H1 (cell line): ENCODE results near the gene SEMA3A. TPM values are rescaled to one million over a fixed set of nuclear protein-coding genes. Genes with fewer than 3 reads are reported as not detected.

Experiments used
- CTCF ChIA-PET: fragments of 300-600 bp; sonication (Branson Sonifier 250); formaldehyde crosslinking; loops from one replicate; lab custom pipeline; 2021; ENCODE audit not compliant: partially characterized antibody; lab: Charles Lee
- POLR2A ChIA-PET: fragments of 300-600 bp; sonication (Branson Sonifier 250); formaldehyde crosslinking; loops from one replicate; lab custom pipeline; 2021; ENCODE audit warnings: inconsistent platforms; ENCODE audit not compliant: partially characterized antibody; lab: Charles Lee
- DNase-seq, 2 experiments: peaks; one replicate each; pipeline versions ENCODE4 v3.0.0 to v3.0.0-alpha.2; 2010 to 2022; ENCODE audit warnings: low spot score in 2 of 2, low read depth in 1 of 2, mixed read lengths in 1 of 2
- FAIRE-seq: peaks from 2 replicates; lab custom pipeline; 2011; peaks lifted over from hg19 to GRCh38; lab: Jason Lieb, UNC
- H2AFZ ChIP-seq: 2 replicates; pipeline ENCODE4 v1.8.1; 2012; ENCODE audit warnings: low read length, inconsistent platforms
- H2AK5ac ChIP-seq: 2 replicates; pipeline ENCODE4 v1.6.1; 2013; ENCODE audit warnings: low read depth, low read length
- H2BK120ac ChIP-seq: replicated peaks from 2 replicates; pipeline ENCODE3; 2013; ENCODE audit warnings: low read depth, low read length, inconsistent platforms
- H2BK12ac ChIP-seq: 2 replicates; pipeline ENCODE4 v1.6.1; 2013; ENCODE audit warnings: low read depth, low read length
- H2BK15ac ChIP-seq: 2 replicates; pipeline ENCODE4 v1.6.1; 2013; ENCODE audit warnings: low read length
- H2BK20ac ChIP-seq: 2 replicates; pipeline ENCODE4 v1.6.1; 2013; ENCODE audit warnings: low read length
- H2BK5ac ChIP-seq: 2 replicates; pipeline ENCODE4 v1.6.1; 2013; ENCODE audit warnings: low read depth, low read length
- H3K14ac ChIP-seq: 2 replicates; pipeline ENCODE4 v1.6.1; 2013; ENCODE audit warnings: inconsistent platforms; ENCODE audit not compliant: insufficient read length
- H3K18ac ChIP-seq: 2 replicates; pipeline ENCODE4 v1.6.1; 2013; ENCODE audit warnings: low read length; ENCODE audit errors: extremely low read depth
- H3K23ac ChIP-seq: 2 replicates; pipeline ENCODE4 v1.6.1; 2013; ENCODE audit warnings: inconsistent platforms; ENCODE audit not compliant: insufficient read length
- H3K23me2 ChIP-seq: 2 replicates; pipeline ENCODE4 v1.6.1; 2013; ENCODE audit warnings: low read depth, low read length
- H3K27ac ChIP-seq: 2 replicates; pipeline ENCODE4 v1.6.1; 2011; ENCODE audit warnings: low read depth, low read length, inconsistent platforms
- H3K27me3 ChIP-seq, 4 experiments: replicated peaks in 1 of 4; 1 replicate in 1 of 4; 2 replicates in 3 of 4; pipeline versions ENCODE4 v1.6.1 to v1.8.1; 2011 to 2013; ENCODE audit warnings: low read length in 3 of 4, mild to moderate bottlenecking in 3 of 4, inconsistent platforms in 2 of 4, mixed read lengths in 2 of 4, moderate library complexity in 1 of 4; ENCODE audit not compliant: control insufficient read depth in 3 of 4, insufficient read depth in 3 of 4; ENCODE audit errors: extremely low read depth in 1 of 4
- H3K36me3 ChIP-seq, 4 experiments: 2 replicates each; pipeline versions ENCODE4 v1.6.1 to v1.8.1; 2011 to 2013; ENCODE audit warnings: mild to moderate bottlenecking in 4 of 4, low read length in 3 of 4, moderate library complexity in 2 of 4, control low read depth in 1 of 4, inconsistent platforms in 1 of 4; ENCODE audit not compliant: insufficient read depth in 4 of 4, control insufficient read depth in 2 of 4
- H3K4ac ChIP-seq: replicated peaks from 2 replicates; pipeline ENCODE3; 2013; ENCODE audit warnings: low read length, low read depth, mixed read lengths, inconsistent platforms; ENCODE audit not compliant: insufficient read length
- H3K4me1 ChIP-seq, 4 experiments: replicated peaks in 1 of 4; 1 replicate in 1 of 4; 2 replicates in 3 of 4; pipeline versions ENCODE4 v1.6.1 to v1.8.1; 2011 to 2013; ENCODE audit warnings: low read length in 3 of 4, inconsistent platforms in 2 of 4, mixed read lengths in 1 of 4; ENCODE audit not compliant: insufficient read depth in 4 of 4, control insufficient read depth in 3 of 4
- H3K4me2 ChIP-seq, 2 experiments: 2 replicates each; pipeline versions ENCODE4 v1.6.1 to v1.8.1; 2011 to 2013; ENCODE audit warnings: low read depth in 2 of 2, low read length in 2 of 2, control low read depth in 1 of 2, inconsistent platforms in 1 of 2, mild to moderate bottlenecking in 1 of 2; ENCODE audit not compliant: insufficient read depth in 1 of 2
- H3K4me3 ChIP-seq, 4 experiments: fragments of 200-600, 300-600 bp in 1 of 4; sonication (generic), shearing (Covaris generic), sonication (Bioruptor Twin) in 1 of 4; 2 replicates each; pipeline versions ENCODE4 v1.5.1 to v1.8.1; 2011 to 2016; ENCODE audit warnings: low read length in 4 of 4, low read depth in 3 of 4, control low read depth in 2 of 4, inconsistent platforms in 2 of 4, mild to moderate bottlenecking in 2 of 4, mixed read lengths in 1 of 4, moderate library complexity in 1 of 4; ENCODE audit not compliant: insufficient read depth in 2 of 4; ENCODE audit errors: extremely low read depth in 1 of 4
- H3K56ac ChIP-seq: replicated peaks from 2 replicates; pipeline ENCODE3; 2013; ENCODE audit warnings: low read depth, mild to moderate bottlenecking, mixed read lengths, low read length, inconsistent platforms; ENCODE audit not compliant: insufficient read length
- H3K79me1 ChIP-seq: 2 replicates; pipeline ENCODE4 v1.6.1; 2013; ENCODE audit warnings: low read depth, low read length, control low read depth
- H3K79me2 ChIP-seq, 2 experiments: 2 replicates each; pipeline versions ENCODE4 v1.6.1 to v1.8.1; 2012 to 2013; ENCODE audit warnings: low read length in 2 of 2, mild to moderate bottlenecking in 2 of 2, inconsistent platforms in 1 of 2; ENCODE audit not compliant: insufficient read depth in 2 of 2, control insufficient read depth in 1 of 2
- H3K9ac ChIP-seq, 4 experiments: replicated peaks in 1 of 4; 1 replicate in 1 of 4; 2 replicates in 3 of 4; pipeline versions ENCODE4 v1.6.1 to v1.8.1; 2011 to 2013; ENCODE audit warnings: low read depth in 3 of 4, low read length in 3 of 4, control low read depth in 2 of 4, mild to moderate bottlenecking in 2 of 4, moderate library complexity in 2 of 4, inconsistent platforms in 1 of 4; ENCODE audit errors: extremely low read depth in 1 of 4
- H3K9me3 ChIP-seq, 2 experiments: 2 replicates each; pipeline versions ENCODE4 v1.6.1 to v1.8.1; 2012 to 2013; ENCODE audit warnings: mild to moderate bottlenecking in 2 of 2, moderate library complexity in 2 of 2, control low read depth in 1 of 2, inconsistent platforms in 1 of 2, low read depth in 1 of 2, low read length in 1 of 2, mixed read lengths in 1 of 2; ENCODE audit not compliant: insufficient read depth in 2 of 2
- H4K20me1 ChIP-seq, 2 experiments: replicated peaks in 1 of 2; 2 replicates each; pipeline versions ENCODE3 to v1.8.1; 2011 to 2013; ENCODE audit warnings: inconsistent platforms in 2 of 2, low read length in 2 of 2, mild to moderate bottlenecking in 1 of 2; ENCODE audit not compliant: insufficient read depth in 2 of 2, control insufficient read depth in 1 of 2
- H4K5ac ChIP-seq: 2 replicates; pipeline ENCODE4 v1.6.1; 2013; ENCODE audit warnings: low read length, low read depth, mixed read lengths, inconsistent platforms; ENCODE audit not compliant: insufficient read length
- H4K8ac ChIP-seq: 2 replicates; pipeline ENCODE4 v1.8.0; 2013; ENCODE audit warnings: mild to moderate bottlenecking, moderate library complexity, low read length, inconsistent platforms; ENCODE audit not compliant: insufficient read depth; ENCODE audit errors: extremely low read depth
- H4K91ac ChIP-seq: replicated peaks from 2 replicates; pipeline ENCODE3; 2013; ENCODE audit warnings: low read length, mixed read lengths, inconsistent platforms; ENCODE audit not compliant: insufficient read length
- BRCA1 ChIP-seq: IDR thresholded peaks from 2 replicates; pipeline ENCODE4 v1.6.1; 2012; ENCODE audit warnings: low read depth, low read length, improper control_type of control experiment
- EZH2 ChIP-seq: fragments of 200-600 bp; sonication (generic); IDR thresholded peaks from 2 replicates; pipeline ENCODE4 v1.7.1; 2012; ENCODE audit warnings: low read depth, mild to moderate bottlenecking, moderate library complexity, low read length, inconsistent platforms; ENCODE audit not compliant: severe bottlenecking
- GTF2F1 ChIP-seq: IDR thresholded peaks from 2 replicates; pipeline ENCODE4 v1.6.1; 2012; ENCODE audit warnings: low read depth, low read length, improper control_type of control experiment, borderline replicate concordance
- KDM4A ChIP-seq: IDR thresholded peaks from one replicate; pipeline ENCODE4 v1.7.1; 2012; ENCODE audit warnings: low read depth, mild to moderate bottlenecking, moderate library complexity, low read length, inconsistent platforms; ENCODE audit not compliant: severe bottlenecking
- KDM5A ChIP-seq: fragments of 200-600 bp; IDR thresholded peaks from 2 replicates; pipeline ENCODE4 v1.7.1; 2012; ENCODE audit warnings: mild to moderate bottlenecking, low read length, inconsistent platforms, mixed read lengths
- POU5F1 ChIP-seq: IDR thresholded peaks from 2 replicates; pipeline ENCODE4 v1.6.1; 2011; ENCODE audit warnings: low read depth, mild to moderate bottlenecking, low read length, moderate library complexity
- RBBP5 ChIP-seq: IDR thresholded peaks from 2 replicates; pipeline ENCODE4 v1.7.1; 2012; ENCODE audit warnings: low read depth, mild to moderate bottlenecking, inconsistent platforms, low read length, moderate library complexity, borderline replicate concordance
- RNF2 ChIP-seq: fragments of 200-900, 300-1000 bp; sonication (generic); IDR thresholded peaks from 2 replicates; pipeline ENCODE4 v1.7.1; 2016; ENCODE audit warnings: borderline replicate concordance, low read depth, mild to moderate bottlenecking, antibody characterized with exemption, low read length; ENCODE audit not compliant: poor library complexity, severe bottlenecking; ENCODE audit errors: missing control alignments
- SIN3A ChIP-seq, 2 experiments: IDR thresholded peaks in 1 of 2; conservative IDR thresholded peaks in 1 of 2; 2 replicates each; pipeline ENCODE4 v1.6.1; 2011 to 2012; ENCODE audit warnings: low read length in 2 of 2, improper control_type of control experiment in 1 of 2, low read depth in 1 of 2, mild to moderate bottlenecking in 1 of 2
- SIRT6 ChIP-seq: IDR thresholded peaks from one replicate; pipeline ENCODE4 v1.7.1; 2012; ENCODE audit warnings: low read length, inconsistent platforms
- SUZ12 ChIP-seq: fragments of 200-600 bp; sonication (generic); IDR thresholded peaks from 2 replicates; pipeline ENCODE4 v1.6.1; 2012; ENCODE audit warnings: mild to moderate bottlenecking, inconsistent platforms, low read length, moderate library complexity, mixed read lengths
- TAF7 ChIP-seq: optimal IDR thresholded peaks from 2 replicates; pipeline ENCODE3; 2011; ENCODE audit warnings: low read depth, mild to moderate bottlenecking, inconsistent platforms, low read length, moderate library complexity, borderline replicate concordance
- USF2 ChIP-seq: IDR thresholded peaks from 2 replicates; pipeline ENCODE4 v1.6.1; 2011; ENCODE audit warnings: low read length, improper control_type of control experiment
- WGBS, 2 experiments: shearing (Covaris generic) in 1 of 2; methylation state at CpG; one replicate each; pipeline versions ENCODE4 v1.1.6 to v1.1.7; 2013 to 2015; ENCODE audit warnings: low lambda C conversion rate in 2 of 2, mixed read lengths in 2 of 2, inconsistent platforms in 1 of 2, low coverage in 1 of 2, missing lambda C conversion rate in 1 of 2; ENCODE audit not compliant: insufficient replicate concordance in 2 of 2, insufficient coverage in 1 of 2, insufficient read length in 1 of 2; ENCODE audit errors: extremely low coverage in 1 of 2, missing lambda C conversion rate in 1 of 2; 5-methylcytosine and 5-hydroxymethylcytosine counted together
- polyA plus RNA-seq, 7 experiments: library from polyadenylated mRNA; depleted of rRNA in 3 of 7; stranded (reverse) in 5 of 7; unstranded in 2 of 7; fragments of >200 nt in 5 of 7; fragments of 200-250 nt in 2 of 7; gene quantifications; 1 replicate in 5 of 7; 2 replicates in 1 of 7; 4 replicates in 1 of 7; pipeline versions ENCODE4 v1.2.1 to v1.2.3, GENCODE V29; 2011 to 2013; ENCODE audit warnings: missing spikeins in 2 of 7, mixed read lengths in 2 of 7
- total RNA-seq: library from RNA; stranded (reverse); fragmentation: NEBNext Ultra II Directional; extraction: Animal tissue kit (Norgen Biotek cat#: 25700); gene quantifications from 2 replicates; pipeline ENCODE4 v1.2.1, GENCODE V29; 2021

Gene SEMA3A
- total and polyA plus RNA-seq, 2 of the 8 experiments (the other 6 are each of a cell fraction or from before 2014, with no cell fraction given): 8.1 to 45.9 TPM

GRCh38 chr7:84044834-84045233 is 149.8 kb downstream of the SEMA3A start:
- H4K5ac ChIP-seq: no peak overlapping the region
- no peak overlapping the region for H3K23ac ChIP-seq
- no peaks in the 10 kb centered on the region for H3K79me1 ChIP-seq
- no peak overlapping the region for H3K4me3 ChIP-seq
- H2BK15ac ChIP-seq: no peak overlapping the region
- no peak overlapping the region for H2BK12ac ChIP-seq
- CTCF ChIA-PET: no interaction called here
- H3K4me1 ChIP-seq: peaks cover 0 to 7% (median 2%) of the 10 kb centered on the region in 4 experiments; a peak in 4 of 7 replicates
- H4K8ac ChIP-seq: no peak overlapping the region
- H2AFZ ChIP-seq: no peak overlapping the region
- H3K14ac ChIP-seq: no peak overlapping the region
- no peak overlapping the region for H2BK20ac ChIP-seq
- no peak overlapping the region for H3K4me2 ChIP-seq
- H3K27me3 ChIP-seq: no peaks in the 10 kb centered on the region
- no peaks in the 10 kb centered on the region for H3K9me3 ChIP-seq
- no peaks in the 10 kb centered on the region for H3K79me2 ChIP-seq
- no peak overlapping the region for H2BK5ac ChIP-seq
- POLR2A ChIA-PET: no interaction called here
- H4K91ac ChIP-seq: no peak overlapping the region
- H3K27ac ChIP-seq: no peak overlapping the region
- DNase-seq (no peak), FAIRE-seq (no peak)
- no peaks in the 10 kb centered on the region for H3K23me2 ChIP-seq
- H4K20me1 ChIP-seq: no peaks in the 10 kb centered on the region
- H3K9ac ChIP-seq: no peak overlapping the region
- WGBS, 2 experiments: 89% methylated on average over 2 of the region's 2 CpGs; no CpG with 5 or more reads in 1 of the 2 experiments
- H3K4ac ChIP-seq: no peak overlapping the region
- no peaks in the 10 kb centered on the region; a peak in 1 of 8 replicates for H3K36me3 ChIP-seq
- H3K18ac ChIP-seq: no peak overlapping the region
- H2AK5ac ChIP-seq: no peak overlapping the region
- no peak overlapping the region for H2BK120ac ChIP-seq
- H3K56ac ChIP-seq: no peak overlapping the region
- TF ChIP-seq USF2 (no peak), EZH2 (no peak), KDM4A (no peak), SIRT6 (no peak), RNF2 (no peak), RBBP5 (no peak), POU5F1 (no peak), TAF7 (no peak), SIN3A (conservative IDR thresholded peaks at IDR 0.05 in 1 of 2, IDR thresholded peaks at IDR 0.05 in 1 of 2; ENCODE audit: low read depth in 1 of 2, low read length in 2 of 2) (no peak), SUZ12 (no peak), KDM5A (no peak), GTF2F1 (no peak), BRCA1 (no peak)
